ENCODE results near the gene ANKRD40.

- TF ChIP-seq, protein P1, sequence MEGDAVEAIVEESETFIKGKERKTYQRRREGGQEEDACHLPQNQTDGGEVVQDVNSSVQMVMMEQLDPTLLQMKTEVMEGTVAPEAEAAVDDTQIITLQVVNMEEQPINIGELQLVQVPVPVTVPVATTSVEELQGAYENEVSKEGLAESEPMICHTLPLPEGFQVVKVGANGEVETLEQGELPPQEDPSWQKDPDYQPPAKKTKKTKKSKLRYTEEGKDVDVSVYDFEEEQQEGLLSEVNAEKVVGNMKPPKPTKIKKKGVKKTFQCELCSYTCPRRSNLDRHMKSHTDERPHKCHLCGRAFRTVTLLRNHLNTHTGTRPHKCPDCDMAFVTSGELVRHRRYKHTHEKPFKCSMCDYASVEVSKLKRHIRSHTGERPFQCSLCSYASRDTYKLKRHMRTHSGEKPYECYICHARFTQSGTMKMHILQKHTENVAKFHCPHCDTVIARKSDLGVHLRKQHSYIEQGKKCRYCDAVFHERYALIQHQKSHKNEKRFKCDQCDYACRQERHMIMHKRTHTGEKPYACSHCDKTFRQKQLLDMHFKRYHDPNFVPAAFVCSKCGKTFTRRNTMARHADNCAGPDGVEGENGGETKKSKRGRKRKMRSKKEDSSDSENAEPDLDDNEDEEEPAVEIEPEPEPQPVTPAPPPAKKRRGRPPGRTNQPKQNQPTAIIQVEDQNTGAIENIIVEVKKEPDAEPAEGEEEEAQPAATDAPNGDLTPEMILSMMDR (IDR thresholded peaks at IDR 0.05) = no peak
- TF ChIP-seq POLR2A (IDR thresholded peaks at IDR 0.05) = no peak
These were observed 4.9 kb upstream of the ANKRD40 start for GRCh38 chr17:50712641-50713040.

All from Peyer's patch (tissue), 4 donors.